Dendritic cell treated with granulocyte-macrophage colony-stimulating factor and Interleukin-4, amounts not matched to agents 40 ng/mL and 50 ng/mL, for 4 days (primary cell): ENCODE measurements around the gene PIK3R3.

Experiments used
- H3K27ac Mint-ChIP-seq: one replicate; pipeline ENCODE4 v1.8.0; 2022; ENCODE audit warnings: mild to moderate bottlenecking, mixed read lengths
- H3K27me3 Mint-ChIP-seq: one replicate; pipeline ENCODE4 v1.8.0; 2022; ENCODE audit warnings: mild to moderate bottlenecking, mixed read lengths
- H3K36me3 Mint-ChIP-seq: one replicate; pipeline ENCODE4 v1.8.0; 2022; ENCODE audit warnings: low read depth, mixed read lengths
- H3K4me1 Mint-ChIP-seq: one replicate; pipeline ENCODE4 v1.8.0; 2022; ENCODE audit warnings: low read depth, mixed read lengths
- H3K4me3 Mint-ChIP-seq: one replicate; pipeline ENCODE4 v1.8.0; 2022; ENCODE audit warnings: mild to moderate bottlenecking, moderate library complexity, mixed read lengths
- H3K9me3 Mint-ChIP-seq: one replicate; pipeline ENCODE4 v1.8.0; 2022; ENCODE audit warnings: mixed read lengths
- intact Hi-C: fragments of 100-400 bp; cut with micrococcal nuclease; formaldehyde crosslinking; loops from one replicate; pipeline ENCODE4 v1.15.0; 2022

The PIK3R3 gene

GRCh38 chr1:46134660-46135331 lies 2.4 kb upstream of the PIK3R3 start:
- intact Hi-C loops, result no loop called here
- no peak overlapping the region for H3K4me3 Mint-ChIP-seq
- H3K9me3 Mint-ChIP-seq, result no peaks in the 10 kb centered on the region
- H3K27ac Mint-ChIP-seq, result no peak overlapping the region
- peaks cover 23% of the 10 kb centered on the region for H3K4me1 Mint-ChIP-seq
- H3K27me3 Mint-ChIP-seq, result peaks cover 58% of the 10 kb centered on the region
- peaks cover 15% of the 10 kb centered on the region for H3K36me3 Mint-ChIP-seq

GRCh38 chr1:46133781-46134350 lies 1.4 kb upstream of the PIK3R3 start:
- peak overlapping the region; percentile 99 for H3K27ac Mint-ChIP-seq
- peaks cover 23% of the 10 kb centered on the region for H3K4me1 Mint-ChIP-seq
- intact Hi-C loops, result no loop called here
- no peaks in the 10 kb centered on the region for H3K9me3 Mint-ChIP-seq
- H3K36me3 Mint-ChIP-seq, result peaks cover 15% of the 10 kb centered on the region
- H3K4me3 Mint-ChIP-seq, result peak overlapping the region; percentile 81
- peaks cover 62% of the 10 kb centered on the region for H3K27me3 Mint-ChIP-seq

GRCh38 chr1:46133181-46133658 lies 791 bp upstream of the PIK3R3 start:
- peak overlapping the region; percentile 99 for H3K27ac Mint-ChIP-seq
- H3K4me3 Mint-ChIP-seq, result peak overlapping the region; percentile 81
- no peaks in the 10 kb centered on the region for H3K9me3 Mint-ChIP-seq
- peaks cover 15% of the 10 kb centered on the region for H3K36me3 Mint-ChIP-seq
- H3K27me3 Mint-ChIP-seq, result peaks cover 66% of the 10 kb centered on the region
- peaks cover 23% of the 10 kb centered on the region for H3K4me1 Mint-ChIP-seq
- intact Hi-C loops, result no loop called here

GRCh38 chr1:46131712-46132528 lies 509 bp downstream of the PIK3R3 start:
- Mint-ChIP-seq H3K9me3 (no peaks in the 10 kb centered on the region), H3K4me3 (peak overlapping the region; percentile 81), H3K36me3 (peaks cover 15% of the 10 kb centered on the region), H3K27me3 (peaks cover 66% of the 10 kb centered on the region), H3K4me1 (peaks cover 23% of the 10 kb centered on the region), H3K27ac (peak overlapping the region; percentile 99)
- intact Hi-C loops, result no loop called here

- H3K27ac Mint-ChIP-seq, result no peak overlapping the region
- H3K4me3 Mint-ChIP-seq, result no peak overlapping the region
- intact Hi-C loops, result no loop called here
- peaks cover 15% of the 10 kb centered on the region for H3K36me3 Mint-ChIP-seq
- H3K4me1 Mint-ChIP-seq, result peaks cover 23% of the 10 kb centered on the region
- no peaks in the 10 kb centered on the region for H3K9me3 Mint-ChIP-seq
- H3K27me3 Mint-ChIP-seq, result peaks cover 62% of the 10 kb centered on the region
These were observed 1.3 kb downstream of the PIK3R3 start for GRCh38 chr1:46131093-46131492.

GRCh38 chr1:46130606-46131005 lies 1.8 kb downstream of the PIK3R3 start:
- Mint-ChIP-seq H3K4me1 (peaks cover 23% of the 10 kb centered on the region), H3K36me3 (peaks cover 15% of the 10 kb centered on the region), H3K27me3 (peaks cover 59% of the 10 kb centered on the region), H3K27ac (no peak overlapping the region), H3K9me3 (no peaks in the 10 kb centered on the region), H3K4me3 (no peak overlapping the region)
- intact Hi-C loops, result no loop called here

GRCh38 chr1:46130121-46130520 lies 2.3 kb downstream of the PIK3R3 start:
- Mint-ChIP-seq H3K9me3 (no peaks in the 10 kb centered on the region), H3K27ac (no peak overlapping the region), H3K4me3 (no peak overlapping the region), H3K4me1 (peaks cover 23% of the 10 kb centered on the region), H3K27me3 (peaks cover 57% of the 10 kb centered on the region), H3K36me3 (peaks cover 15% of the 10 kb centered on the region)
- intact Hi-C loops, result no loop called here

- H3K4me1 Mint-ChIP-seq, result peaks cover 18% of the 10 kb centered on the region
- intact Hi-C loops, result no loop called here
These were observed 4.1 kb downstream of the PIK3R3 start for GRCh38 chr1:46128344-46128743.

GRCh38 chr1:46118856-46119255 lies 13.6 kb downstream of the PIK3R3 start:
- intact Hi-C loops, result no loop called here
- no peaks in the 10 kb centered on the region for H3K27me3 Mint-ChIP-seq

More at GRCh38 chr1:46128344-46128743, 4.1 kb downstream of the PIK3R3 start:
- no peaks in the 10 kb centered on the region for H3K9me3 Mint-ChIP-seq
- no peak overlapping the region for H3K27ac Mint-ChIP-seq
- H3K4me3 Mint-ChIP-seq, result no peak overlapping the region
- peaks cover 41% of the 10 kb centered on the region for H3K27me3 Mint-ChIP-seq
- H3K36me3 Mint-ChIP-seq, result peaks cover 15% of the 10 kb centered on the region

GRCh38 chr1:46117810-46118494 lies 14.5 kb downstream of the PIK3R3 start:
- Mint-ChIP-seq H3K4me3 (no peak overlapping the region), H3K27ac (no peak overlapping the region), H3K9me3 (no peaks in the 10 kb centered on the region), H3K27me3 (no peaks in the 10 kb centered on the region), H3K4me1 (peaks cover 8% of the 10 kb centered on the region), H3K36me3 (no peaks in the 10 kb centered on the region)
- intact Hi-C loops, result no loop called here

More at GRCh38 chr1:46118856-46119255, 13.6 kb downstream of the PIK3R3 start:
- Mint-ChIP-seq H3K36me3 (no peaks in the 10 kb centered on the region), H3K27ac (no peak overlapping the region), H3K9me3 (no peaks in the 10 kb centered on the region), H3K4me3 (no peak overlapping the region), H3K4me1 (peaks cover 7% of the 10 kb centered on the region)

GRCh38 chr1:46114925-46115603 lies 17.4 kb downstream of the PIK3R3 start:
- intact Hi-C loops, result no loop called here
- Mint-ChIP-seq H3K9me3 (no peaks in the 10 kb centered on the region), H3K27ac (no peak overlapping the region), H3K36me3 (no peaks in the 10 kb centered on the region), H3K4me1 (peaks cover 8% of the 10 kb centered on the region), H3K27me3 (no peaks in the 10 kb centered on the region), H3K4me3 (no peak overlapping the region)

- intact Hi-C loops, result no loop called here
- Mint-ChIP-seq H3K9me3 (no peaks in the 10 kb centered on the region), H3K36me3 (no peaks in the 10 kb centered on the region), H3K27me3 (no peaks in the 10 kb centered on the region), H3K4me3 (no peak overlapping the region), H3K4me1 (peaks cover 8% of the 10 kb centered on the region), H3K27ac (no peak overlapping the region)
These were observed 18.5 kb downstream of the PIK3R3 start for GRCh38 chr1:46113948-46114347.

GRCh38 chr1:46112108-46112507 lies 20.3 kb downstream of the PIK3R3 start:
- Mint-ChIP-seq H3K27me3 (no peaks in the 10 kb centered on the region), H3K9me3 (no peaks in the 10 kb centered on the region), H3K27ac (no peak overlapping the region), H3K4me1 (peaks cover 8% of the 10 kb centered on the region), H3K4me3 (no peak overlapping the region), H3K36me3 (no peaks in the 10 kb centered on the region)
- intact Hi-C loops, result no loop called here
